SU-DHL-6 (cell line): Measurements from ENCODE around the gene UBAP1.

Experiments
- H2AFZ ChIP-seq: fragments of 200-600 bp; sonication (generic); 2 replicates; pipeline ENCODE4 v1.6.1; 2014; ENCODE audit warnings: low read depth, mild to moderate bottlenecking, moderate library complexity, mixed read lengths, antibody characterized with exemption, low read length; ENCODE audit not compliant: severe bottlenecking
- H3F3A ChIP-seq: fragments of 200-600 bp; shearing (Covaris generic); 2 replicates; pipeline ENCODE4 v1.6.0; 2016; ENCODE audit warnings: antibody characterized with exemption, mild to moderate bottlenecking; ENCODE audit not compliant: insufficient read depth
- H3K27ac ChIP-seq: fragments of 200-600 bp; sonication (generic); 2 replicates; pipeline ENCODE4 v1.5.1; 2016; ENCODE audit warnings: low read depth, mild to moderate bottlenecking, low read length, moderate library complexity, mixed read lengths
- H3K27me3 ChIP-seq: fragments of 200-600 bp; sonication (generic), shearing (Covaris generic); 2 replicates; pipeline ENCODE4 v1.6.0; 2014; ENCODE audit warnings: mild to moderate bottlenecking, low read length
- H3K36me3 ChIP-seq: fragments of 200-600 bp; sonication (generic); 2 replicates; pipeline ENCODE4 v1.6.1; 2014; ENCODE audit warnings: mild to moderate bottlenecking, low read length, mixed read lengths
- H3K4me2 ChIP-seq: fragments of 300-600, 200-600 bp; shearing (Covaris generic), sonication (generic); 2 replicates; pipeline ENCODE4 v1.6.0; 2014; ENCODE audit warnings: low read length, low read depth, mild to moderate bottlenecking; ENCODE audit not compliant: poor library complexity, severe bottlenecking
- H3K4me3 ChIP-seq: fragments of 200-600 bp; sonication (generic); 2 replicates; pipeline ENCODE4 v1.5.1; 2014; ENCODE audit warnings: antibody characterized with exemption, low read length, mild to moderate bottlenecking, mixed read lengths; ENCODE audit not compliant: insufficient read depth, poor library complexity, severe bottlenecking
- H3K79me2 ChIP-seq: fragments of 200-600 bp; sonication (generic); 2 replicates; pipeline ENCODE4 v1.6.1; 2014; ENCODE audit warnings: mild to moderate bottlenecking, low read length, moderate library complexity; ENCODE audit not compliant: insufficient read depth
- H3K9ac ChIP-seq: fragments of 200-600 bp; sonication (generic); 2 replicates; pipeline ENCODE4 v1.7.0; 2014; ENCODE audit warnings: mild to moderate bottlenecking, low read length
- H3K9me2 ChIP-seq: fragments of 200-600 bp; sonication (generic); replicated peaks from 2 replicates; pipeline ENCODE4 v1.6.1; 2014; ENCODE audit warnings: low read length; ENCODE audit not compliant: insufficient read depth
- H3K9me3 ChIP-seq: fragments of 200-600 bp; sonication (generic); 2 replicates; pipeline ENCODE4 v1.6.1; 2014; ENCODE audit warnings: low read length, mixed read lengths; ENCODE audit not compliant: insufficient read depth
- H4K20me1 ChIP-seq: fragments of 200-600 bp; sonication (generic); 2 replicates; pipeline ENCODE4 v1.6.1; 2014; ENCODE audit warnings: low read depth, mild to moderate bottlenecking, antibody characterized with exemption, low read length, moderate library complexity, mixed read lengths
- CTCF ChIP-seq: fragments of 200-600 bp; sonication (generic); IDR thresholded peaks from one replicate; pipeline ENCODE4 v1.5.1; 2017; ENCODE audit warnings: antibody characterized with exemption, mild to moderate bottlenecking, low read length, moderate library complexity; ENCODE audit not compliant: insufficient read depth, poor library complexity, severe bottlenecking
- EZH2phosphoT487 ChIP-seq: fragments of 200-600 bp; sonication (generic), shearing (Covaris generic); conservative IDR thresholded peaks from 2 replicates; pipeline ENCODE4 v1.6.1; 2018; ENCODE audit warnings: mild to moderate bottlenecking, antibody characterized with exemption, low read length, moderate library complexity, mixed read lengths

The UBAP1 gene

GRCh38 chr9:34197756-34198711 lies 19.2 kb downstream of the UBAP1 start:
- no peak for TF ChIP-seq EZH2phosphoT487
- TF ChIP-seq CTCF = no peak
- Histone ChIP-seq H3K9me2 (no peaks in the 10 kb centered on the region), H3K27ac (no peak overlapping the region), H3K9ac (no peak overlapping the region), H3K36me3 (peaks cover 4% of the 10 kb centered on the region; the same call in 1 of the 2 replicates), H3K79me2 (peaks cover 99% of the 10 kb centered on the region), H4K20me1 (peaks cover 15% of the 10 kb centered on the region), H2AFZ (no peak overlapping the region), H3K4me3 (no peak overlapping the region), H3K9me3 (no peaks in the 10 kb centered on the region), H3K4me2 (no peak overlapping the region), H3F3A (peaks cover 17% of the 10 kb centered on the region), H3K27me3 (no peaks in the 10 kb centered on the region)

GRCh38 chr9:34200092-34200491 lies 21.2 kb downstream of the UBAP1 start:
- Histone ChIP-seq H3K9ac (no peak overlapping the region), H3F3A (peaks cover 15% of the 10 kb centered on the region; the same call in 1 of the 2 replicates), H3K27me3 (no peaks in the 10 kb centered on the region), H2AFZ (no peak overlapping the region), H3K4me3 (no peak overlapping the region), H3K9me2 (no peaks in the 10 kb centered on the region), H3K79me2 (peaks cover 99% of the 10 kb centered on the region), H3K4me2 (no peak overlapping the region), H3K36me3 (peaks cover 4% of the 10 kb centered on the region; the same call in 1 of the 2 replicates), H3K9me3 (no peaks in the 10 kb centered on the region), H3K27ac (no peak overlapping the region), H4K20me1 (peaks cover 13% of the 10 kb centered on the region)
- TF ChIP-seq CTCF (no peak), EZH2phosphoT487 (no peak)

GRCh38 chr9:34203275-34203991 lies 24.6 kb downstream of the UBAP1 start:
- Histone ChIP-seq H3K4me2 (no peak overlapping the region), H3K9me3 (no peaks in the 10 kb centered on the region), H3K27ac (no peak overlapping the region), H3F3A (peaks cover 13% of the 10 kb centered on the region; the same call in 1 of the 2 replicates), H3K36me3 (peaks cover 4% of the 10 kb centered on the region; the same call in 1 of the 2 replicates), H3K4me3 (no peak overlapping the region), H3K9ac (no peak overlapping the region), H3K79me2 (peaks cover 99% of the 10 kb centered on the region), H2AFZ (no peak overlapping the region), H3K27me3 (no peaks in the 10 kb centered on the region), H4K20me1 (peaks cover 24% of the 10 kb centered on the region), H3K9me2 (no peaks in the 10 kb centered on the region)
- TF ChIP-seq EZH2phosphoT487 (no peak), CTCF (no peak)
